Stimulated activated CD8-positive, alpha-beta memory T cell treated with anti-CD3 and anti-CD28 coated beads, Interleukin-2, amount 100 ng/mL, for 48 hours (primary cell): ENCODE measurements around the gene CNRIP1.

Experiments
- DNase-seq, 2 donors: peaks; one replicate each; pipeline ENCODE4 v3.0.0-alpha.2; 2020; ENCODE audit warnings: low read depth in 2 of 2

Gene CNRIP1

GRCh38 chr2:68251187-68251854 lies 68.4 kb downstream of the CNRIP1 start:
- peak; percentile 42 to 59 for DNase-seq

- no peak for DNase-seq
Observed at GRCh38 chr2:68250652-68251186, 69.0 kb downstream of the CNRIP1 start.

GRCh38 chr2:68250196-68250595 lies 69.6 kb downstream of the CNRIP1 start:
- no peak for DNase-seq

GRCh38 chr2:68248806-68249205 lies 70.9 kb downstream of the CNRIP1 start:
- DNase-seq, result no peak

- DNase-seq, result no peak
Observed at GRCh38 chr2:68248361-68248760, 71.4 kb downstream of the CNRIP1 start.

- DNase-seq, result no peak
Observed at GRCh38 chr2:68246396-68246795, 73.4 kb downstream of the CNRIP1 start.

GRCh38 chr2:68245672-68246071 lies 74.1 kb downstream of the CNRIP1 start:
- DNase-seq, result no peak

GRCh38 chr2:68245066-68245465 lies 74.7 kb downstream of the CNRIP1 start:
- DNase-seq, result no peak

- no peak for DNase-seq
Observed at GRCh38 chr2:68244456-68244855, 75.3 kb downstream of the CNRIP1 start.
